ENCODE results near the gene KCNF1. TPM values are rescaled to one million over a fixed set of nuclear protein-coding genes. Genes with fewer than 3 reads are reported as not detected.

KCNF1 gene
- total RNA-seq, 2 donors from 2014 or later = 0.22 to 0.90 TPM

- Histone ChIP-seq H3K4me1 (no peaks in the 10 kb centered on the region), H3K36me3 (no peaks in the 10 kb centered on the region), H3K27me3 (no peaks in the 10 kb centered on the region), H3K4me3 (no peak overlapping the region), H3K9ac (ENCODE audit: low read depth in 2 of 2, low read length in 2 of 2) (no peak overlapping the region), H3K27ac (no peak overlapping the region), H3K9me3 (no peaks in the 10 kb centered on the region)
- TF ChIP-seq CTCF (IDR thresholded peaks at IDR 0.05) = no peak
- intact Hi-C loops (cut with DNase I) = no loop called here
- DNase-seq = no peak
Measured at GRCh38 chr2:10947446-10948187, 35.9 kb downstream of the KCNF1 start.

- Histone ChIP-seq H3K36me3 (no peaks in the 10 kb centered on the region), H3K4me3 (no peak overlapping the region), H3K4me1 (no peaks in the 10 kb centered on the region), H3K27ac (no peak overlapping the region), H3K9me3 (no peaks in the 10 kb centered on the region), H3K27me3 (no peaks in the 10 kb centered on the region), H3K9ac (ENCODE audit: low read depth in 2 of 2, low read length in 2 of 2) (no peak overlapping the region)
- intact Hi-C loops (cut with DNase I) = no loop called here
- DNase-seq = no peak
- no peak for TF ChIP-seq CTCF (IDR thresholded peaks at IDR 0.05)
Measured at GRCh38 chr2:10948188-10948564, 36.4 kb downstream of the KCNF1 start.

GRCh38 chr2:10948606-10949230 is 37.0 kb downstream of the KCNF1 start:
- H3K27ac ChIP-seq = no peak overlapping the region
- no peaks in the 10 kb centered on the region for H3K27me3 ChIP-seq
- H3K9ac ChIP-seq (ENCODE audit: low read depth in 2 of 2, low read length in 2 of 2) = no peak overlapping the region
- intact Hi-C loops (cut with DNase I) = no loop called here
- DNase-seq = no peak
- H3K4me3 ChIP-seq = no peak overlapping the region
- H3K4me1 ChIP-seq = no peaks in the 10 kb centered on the region
- TF ChIP-seq CTCF (IDR thresholded peaks at IDR 0.05) = no peak
- H3K9me3 ChIP-seq = no peaks in the 10 kb centered on the region
- no peaks in the 10 kb centered on the region for H3K36me3 ChIP-seq

GRCh38 chr2:10949835-10950234 is 38.1 kb downstream of the KCNF1 start:
- TF ChIP-seq CTCF (IDR thresholded peaks at IDR 0.05) = no peak
- H3K27me3 ChIP-seq = no peaks in the 10 kb centered on the region
- no peaks in the 10 kb centered on the region for H3K9me3 ChIP-seq
- H3K4me1 ChIP-seq = no peaks in the 10 kb centered on the region
- H3K9ac ChIP-seq (ENCODE audit: low read depth in 2 of 2, low read length in 2 of 2) = no peak overlapping the region
- no peaks in the 10 kb centered on the region for H3K36me3 ChIP-seq
- no peak for DNase-seq
- no peak overlapping the region for H3K27ac ChIP-seq
- intact Hi-C loops (cut with DNase I) = no loop called here
- H3K4me3 ChIP-seq = no peak overlapping the region

GRCh38 chr2:10951558-10952414 is 40.1 kb downstream of the KCNF1 start:
- Histone ChIP-seq H3K9ac (ENCODE audit: low read depth in 2 of 2, low read length in 2 of 2) (no peak overlapping the region), H3K9me3 (no peaks in the 10 kb centered on the region), H3K4me3 (no peak overlapping the region), H3K36me3 (no peaks in the 10 kb centered on the region), H3K4me1 (no peaks in the 10 kb centered on the region), H3K27me3 (no peaks in the 10 kb centered on the region), H3K27ac (no peak overlapping the region)
- no peak for TF ChIP-seq CTCF (IDR thresholded peaks at IDR 0.05)
- no peak for DNase-seq
- intact Hi-C loops (cut with DNase I) = no loop called here

Data from colonic mucosa (tissue), 4 donors.